D341Med (cell line): Measurements from ENCODE around the gene PCDHA5.

Experiments used
- DNase-seq: peaks from one replicate; pipeline ENCODE4 v3.0.0; 2012; ENCODE audit warnings: low spot score

PCDHA5 gene

GRCh38 chr5:140862441-140863295, 41.3 kb downstream of the PCDHA5 start:
- no peak for DNase-seq

GRCh38 chr5:140868721-140869554, 47.5 kb downstream of the PCDHA5 start, which contains the start of gene PCDHA11:
Gene PCDHA11, plus strand, starts transcription at chr5:140868957. Its CDS starts 147 bp downstream, at chr5:140869104.
- no peak for DNase-seq

GRCh38 chr5:140869555-140869886, 48.1 kb downstream of the PCDHA5 start:
- DNase-seq = no peak

- no peak for DNase-seq
Observed at GRCh38 chr5:140870221-140871201, 49.1 kb downstream of the PCDHA5 start.
